GM23338 (cell line): ENCODE results near the gene MAG. TPM values are rescaled to one million over a fixed set of nuclear protein-coding genes. Genes with fewer than 3 reads are reported as not detected.

ENCODE experiments used
- ATAC-seq: fragments of 200-7000 bp; cut with Tn5 transposase; 3 replicates; pipeline ENCODE4 v1.9.1; 2020
- DNase-seq: peaks from one replicate; pipeline ENCODE4 v3.0.0-alpha.2; 2015; ENCODE audit warnings: low spot score
- H2AFZ ChIP-seq: fragments of 200-600 bp; sonication (generic); 2 replicates; pipeline ENCODE4 v1.8.0; 2016; ENCODE audit warnings: antibody characterized with exemption, mild to moderate bottlenecking, moderate library complexity
- H3F3A ChIP-seq: fragments of 200-600 bp; sonication (generic); replicated peaks from 2 replicates; pipeline ENCODE4 v1.8.0; 2017; ENCODE audit warnings: antibody characterized with exemption, mixed run types, low read depth
- H3K27ac ChIP-seq: fragments of 200-600 bp; sonication (generic); 2 replicates; pipeline ENCODE4 v1.6.1; 2016; ENCODE audit warnings: low read depth
- H3K27me3 ChIP-seq: fragments of 200-600 bp; sonication (generic); 2 replicates; pipeline ENCODE4 v1.8.0; 2016; ENCODE audit warnings: mild to moderate bottlenecking, mixed run types, moderate library complexity; ENCODE audit not compliant: insufficient read depth
- H3K36me3 ChIP-seq: fragments of 200-600 bp; sonication (generic); 2 replicates; pipeline ENCODE4 v1.8.0; 2016; ENCODE audit warnings: mild to moderate bottlenecking; ENCODE audit not compliant: insufficient read depth
- H3K4me1 ChIP-seq: fragments of 200-600 bp; sonication (generic); 2 replicates; pipeline ENCODE4 v1.8.0; 2016; ENCODE audit warnings: mild to moderate bottlenecking, moderate library complexity; ENCODE audit not compliant: insufficient read depth
- H3K4me2 ChIP-seq: fragments of 200-600 bp; sonication (generic); 2 replicates; pipeline ENCODE4 v1.7.1; 2017; ENCODE audit warnings: mixed run types
- H3K4me3 ChIP-seq: fragments of 200-600 bp; sonication (generic); 2 replicates; pipeline ENCODE4 v1.6.1; 2016; ENCODE audit warnings: mixed run types
- H3K79me2 ChIP-seq: fragments of 200-600 bp; sonication (generic); replicated peaks from 2 replicates; pipeline ENCODE4 v1.8.0; 2017; ENCODE audit warnings: mild to moderate bottlenecking; ENCODE audit not compliant: insufficient read depth
- H3K9me2 ChIP-seq: fragments of 200-600 bp; sonication (generic); 2 replicates; pipeline ENCODE4 v1.8.0; 2017; ENCODE audit not compliant: insufficient read depth
- H4K20me1 ChIP-seq: fragments of 200-600 bp; sonication (generic); replicated peaks from 2 replicates; pipeline ENCODE4 v1.8.0; 2017; ENCODE audit warnings: mild to moderate bottlenecking; ENCODE audit not compliant: insufficient read depth
- H3K27ac Mint-ChIP-seq: 2 replicates; pipeline ENCODE4 v1.8.0; 2020; ENCODE audit warnings: inconsistent platforms, mild to moderate bottlenecking, moderate library complexity, mixed read lengths
- H3K27me3 Mint-ChIP-seq: 3 replicates; pipeline ENCODE4 v1.8.0; 2022; ENCODE audit warnings: low read depth, mild to moderate bottlenecking, moderate library complexity, mixed read lengths, inconsistent platforms; ENCODE audit not compliant: insufficient read depth, poor library complexity
- H3K36me3 Mint-ChIP-seq: 3 replicates; pipeline ENCODE4 v1.8.0; 2021; ENCODE audit warnings: low read depth, mild to moderate bottlenecking, inconsistent platforms, moderate library complexity, mixed read lengths
- H3K4me1 Mint-ChIP-seq: 3 replicates; pipeline ENCODE4 v1.8.0; 2020; ENCODE audit warnings: mild to moderate bottlenecking, inconsistent platforms, mixed read lengths
- H3K4me3 Mint-ChIP-seq: 3 replicates; pipeline ENCODE4 v1.8.0; 2021; ENCODE audit warnings: moderate library complexity, mild to moderate bottlenecking, inconsistent platforms, mixed read lengths
- H3K9me3 Mint-ChIP-seq: 3 replicates; pipeline ENCODE4 v1.8.0; 2020; ENCODE audit warnings: moderate library complexity, mild to moderate bottlenecking, inconsistent platforms, mixed read lengths
- CREB1 ChIP-seq: fragments of 250-450 bp; sonication (Bioruptor Pico); IDR thresholded peaks from 2 replicates; pipeline ENCODE4 v1.5.0; 2020; ENCODE audit warnings: low read depth, mild to moderate bottlenecking, moderate library complexity
- CTCF ChIP-seq, 2 experiments: fragments of 200-600 bp in 1 of 2; sonication (generic) in 1 of 2; conservative IDR thresholded peaks; 2 replicates each; pipeline versions ENCODE4 v1.5.1 to v1.6.1; 2016 to 2017; ENCODE audit warnings: antibody characterized with exemption in 2 of 2, low read depth in 2 of 2, mild to moderate bottlenecking in 2 of 2, moderate library complexity in 1 of 2
- EZH2phosphoT487 ChIP-seq: fragments of 200-600 bp; sonication (generic); IDR thresholded peaks from one replicate; pipeline ENCODE4 v1.8.1; 2018; ENCODE audit warnings: antibody characterized with exemption; ENCODE audit not compliant: unreplicated experiment
- JUNB ChIP-seq: IDR thresholded peaks from one replicate; pipeline ENCODE4 v1.6.1; 2016; ENCODE audit warnings: antibody characterized with exemption; ENCODE audit not compliant: unreplicated experiment
- NANOG ChIP-seq: IDR thresholded peaks from 2 replicates; pipeline ENCODE4 v1.6.1; 2016; ENCODE audit warnings: antibody characterized with exemption, borderline replicate concordance
- POLR2AphosphoS5 ChIP-seq: IDR thresholded peaks from 2 replicates; pipeline ENCODE4 v1.6.1; 2016; ENCODE audit warnings: antibody characterized with exemption, low read depth
- REST ChIP-seq: IDR thresholded peaks from one replicate; pipeline ENCODE4 v1.6.1; 2018; ENCODE audit warnings: antibody characterized with exemption; ENCODE audit not compliant: unreplicated experiment
- STAT1 ChIP-seq: IDR thresholded peaks from one replicate; pipeline ENCODE4 v1.6.1; 2016; ENCODE audit warnings: antibody characterized with exemption; ENCODE audit not compliant: unreplicated experiment
- ZNF114 ChIP-seq: fragments of 250-450 bp; sonication (Bioruptor Pico); IDR thresholded peaks from 2 replicates; pipeline ENCODE4 v1.5.0; 2020; ENCODE audit warnings: mild to moderate bottlenecking, moderate library complexity
- ZNF331 ChIP-seq: fragments of 250-450 bp; sonication (Bioruptor Pico); IDR thresholded peaks from 2 replicates; pipeline ENCODE4 v1.5.0; 2020; ENCODE audit warnings: low read depth, mild to moderate bottlenecking, moderate library complexity
- polyA plus RNA-seq: library from polyadenylated mRNA; unstranded; fragments of >200 nt; fragmentation: Nextera tagmentation; extraction: Ambion mirVana; gene quantifications from 2 replicates; pipeline ENCODE4 v1.2.1, GENCODE V29; 2016
- total RNA-seq: library from RNA; depleted of rRNA; stranded (reverse); fragments of >200 nt; shearing (Covaris generic); gene quantifications from 2 replicates; pipeline ENCODE4 v1.2.3, GENCODE V29; 2014

The MAG gene
- total and polyA plus RNA-seq, 2 experiments from 2014 or later, result 0.61 to 1.3 TPM

- no peak for TF ChIP-seq REST
- no peak for TF ChIP-seq ZNF331 (CRISPR knock-in tag)
- TF ChIP-seq POLR2AphosphoS5, result no peak
- TF ChIP-seq EZH2phosphoT487, result no peak
- TF ChIP-seq CTCF (conservative IDR thresholded peaks at IDR 0.05; ENCODE audit: low read depth in 2 of 2), result no peak
- TF ChIP-seq NANOG, result no peak
- TF ChIP-seq ZNF114 (CRISPR knock-in tag), result no peak
- peaks cover 4% of the 10 kb centered on the region; the same call in 1 of the 3 replicates for H3K9me3 Mint-ChIP-seq
- peaks cover 72% of the 10 kb centered on the region for H3K36me3 Mint-ChIP-seq
- H3K4me3 Mint-ChIP-seq, result peak overlapping the region; percentile 95; the same call in 2 of the 3 replicates
- H3K27me3 ChIP-seq, result no peaks in the 10 kb centered on the region
- H2AFZ ChIP-seq, result no peak overlapping the region
- H3K4me1 Mint-ChIP-seq, result peaks cover 32% of the 10 kb centered on the region
- H3K4me3 ChIP-seq, result no peak overlapping the region
- peaks cover 67% of the 10 kb centered on the region for H3K79me2 ChIP-seq
- H3K4me1 ChIP-seq, result peaks cover 12% of the 10 kb centered on the region
- H3K4me2 ChIP-seq, result no peak overlapping the region
- no peaks in the 10 kb centered on the region for H3F3A ChIP-seq
- no peaks in the 10 kb centered on the region for H3K9me2 ChIP-seq
- no peak overlapping the region for H3K27ac ChIP-seq
- H3K36me3 ChIP-seq, result peaks cover 29% of the 10 kb centered on the region
- H3K27me3 Mint-ChIP-seq, result peaks cover 25% of the 10 kb centered on the region
- DNase-seq (no peak), ATAC-seq (no peak)
- peaks cover 45% of the 10 kb centered on the region for H4K20me1 ChIP-seq
- H3K27ac Mint-ChIP-seq, result no peak overlapping the region
Measured at GRCh38 chr19:35251456-35251855, 40.5 kb upstream of the MAG start.

- Histone ChIP-seq H4K20me1 (peaks cover 45% of the 10 kb centered on the region), H3F3A (no peaks in the 10 kb centered on the region), H3K9me2 (no peaks in the 10 kb centered on the region), H3K27ac (0 out of 2 replicates have a peak overlapping the region, but pooled peaks have one; percentile 50), H2AFZ (no peak overlapping the region), H3K4me2 (no peak overlapping the region; the same call in 1 of the 2 replicates), H3K79me2 (peaks cover 72% of the 10 kb centered on the region), H3K4me1 (peaks cover 5% of the 10 kb centered on the region; the same call in 1 of the 2 replicates), H3K27me3 (no peaks in the 10 kb centered on the region), H3K36me3 (peaks cover 29% of the 10 kb centered on the region), H3K4me3 (no peak overlapping the region)
- H3K9me3 Mint-ChIP-seq, result no peaks in the 10 kb centered on the region
- H3K27ac Mint-ChIP-seq, result peak overlapping the region; percentile 32; the same call in 1 of the 2 replicates
- H3K27me3 Mint-ChIP-seq, result peaks cover 30% of the 10 kb centered on the region
- TF ChIP-seq ZNF114 (CRISPR knock-in tag) (no peak), CREB1 (CRISPR knock-in tag) (no peak), NANOG (no peak), JUNB (no peak), STAT1 (no peak), ZNF331 (CRISPR knock-in tag) (no peak)
- H3K4me3 Mint-ChIP-seq, result peak overlapping the region; percentile 11; the same call in 1 of the 3 replicates
- H3K4me1 Mint-ChIP-seq, result peaks cover 20% of the 10 kb centered on the region
- DNase-seq, result peak; percentile 44
- peaks cover 90% of the 10 kb centered on the region for H3K36me3 Mint-ChIP-seq
- peak; percentile 60 for ATAC-seq
Measured at GRCh38 chr19:35253316-35254286, 38.4 kb upstream of the MAG start.
